ENCODE results near the gene FAM83F. TPM values are rescaled to one million over a fixed set of nuclear protein-coding genes. Genes with fewer than 3 reads are reported as not detected.

Gene FAM83F
- not detected in 5 replicates for total RNA-seq (2022; extraction: Qiagen RNA extraction; ENCODE audit: low read depth)

DNA sequence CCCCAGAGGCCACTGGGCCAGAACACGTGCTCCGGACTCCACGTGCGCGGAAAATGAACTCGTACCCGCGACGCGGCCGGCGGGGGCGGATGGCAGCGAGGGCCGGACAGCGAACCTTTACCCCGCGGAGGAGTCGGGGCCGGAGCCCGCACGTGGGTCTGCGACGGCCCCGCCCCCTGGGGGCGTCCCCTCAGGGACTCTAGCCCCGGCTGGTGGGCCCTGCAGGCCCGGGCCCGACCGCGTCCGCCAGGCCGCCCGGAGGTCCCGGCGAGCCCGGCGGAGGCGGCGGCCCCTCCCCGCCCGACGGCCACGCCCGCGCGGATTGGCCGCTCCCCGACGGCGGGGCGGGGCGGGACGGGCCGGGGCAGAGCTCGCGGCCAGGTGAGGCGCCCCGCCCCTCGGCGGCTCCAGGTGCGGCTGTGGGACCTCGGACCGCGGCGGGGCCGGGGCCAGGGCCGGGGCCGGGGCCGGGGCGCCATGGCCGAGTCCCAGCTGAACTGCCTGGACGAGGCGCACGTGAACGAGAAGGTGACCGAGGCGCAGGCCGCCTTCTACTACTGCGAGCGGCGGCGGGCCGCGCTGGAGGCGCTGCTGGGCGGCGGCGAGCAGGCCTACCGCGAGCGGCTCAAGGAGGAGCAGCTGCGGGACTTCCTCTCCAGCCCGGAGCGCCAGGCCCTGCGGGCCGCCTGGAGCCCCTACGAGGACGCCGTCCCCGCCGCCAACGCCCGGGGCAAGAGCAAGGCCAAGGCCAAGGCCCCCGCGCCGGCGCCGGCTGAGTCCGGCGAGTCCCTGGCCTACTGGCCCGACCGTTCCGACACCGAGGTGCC is at the start of gene FAM83F:
TSS of gene FAM83F (plus strand) at position 389 of the 827 bp plus-strand sequence. CDS start at position 478, 89 bp downstream.

DNA sequence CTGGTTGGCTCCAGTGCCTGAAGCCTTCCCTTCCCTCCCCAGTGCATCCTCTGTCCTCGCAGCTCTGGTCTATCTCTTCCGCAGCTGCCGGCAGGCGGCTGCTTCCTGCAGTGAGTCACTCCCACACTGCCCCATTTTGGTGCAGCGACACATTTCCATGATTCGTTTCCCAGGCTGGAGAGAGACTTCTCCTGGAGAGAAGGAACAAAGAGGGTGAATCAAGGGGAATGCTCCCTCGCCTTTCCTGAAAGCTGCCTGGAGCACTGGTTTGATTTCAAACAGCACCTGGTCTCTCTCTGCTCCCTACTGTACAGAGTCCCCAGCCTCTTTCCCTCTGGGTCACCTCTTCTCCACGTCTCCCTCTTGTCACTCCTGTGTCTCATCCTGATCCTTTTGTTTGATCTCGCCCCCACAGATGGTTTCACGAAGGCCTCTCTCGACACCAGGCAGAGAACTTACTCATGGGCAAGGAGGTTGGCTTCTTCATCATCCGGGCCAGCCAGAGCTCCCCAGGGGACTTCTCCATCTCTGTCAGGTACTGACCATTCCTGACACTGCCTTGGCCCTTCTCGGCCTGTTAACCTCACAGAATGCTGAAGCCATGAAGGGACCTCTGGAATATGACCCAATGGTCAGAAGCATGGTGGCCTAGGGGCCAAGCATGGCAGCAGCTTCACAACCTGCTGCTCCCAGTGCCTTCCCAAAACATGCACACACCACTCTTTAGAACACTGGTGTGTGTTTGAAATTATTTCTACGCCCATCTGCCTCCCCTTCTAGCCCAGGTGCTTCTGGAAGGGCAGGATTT is 34.9 kb upstream of the FAM83F start, which contains the start of gene TMA7B:
TSS of gene TMA7B (plus strand) at position 758 of the 808 bp plus-strand sequence. CDS start 3,978 bp downstream, outside the sequence.

Other genes starting within 250 kb of the FAM83F start
- gene ENTHD1, start 101.2 kb upstream of the FAM83F start, total RNA-seq (2022; extraction: Qiagen RNA extraction; ENCODE audit: low read depth) = not detected in 5 replicates
- not detected in 5 replicates for gene GRAP2, start 93.9 kb upstream of the FAM83F start, total RNA-seq (2022; extraction: Qiagen RNA extraction; ENCODE audit: low read depth)
- not detected in 5 replicates for gene TMA7B, start 34.6 kb upstream of the FAM83F start, total RNA-seq (2022; extraction: Qiagen RNA extraction; ENCODE audit: low read depth)
- 4.3 to 5.8 TPM (median 5.3 TPM) in 5 replicates for gene TNRC6B, start 183.0 kb downstream of the FAM83F start, total RNA-seq (2022; extraction: Qiagen RNA extraction; ENCODE audit: low read depth)

Measured in A549 treated with DMSO at 1 μM for 4 hours (cell line).